CD4-positive, alpha-beta T cell treated with Interferon gamma for 1 hour (primary cell): ENCODE results near the gene SLC46A1.
A peak's percentile ranks its signal among the peaks of the same experiment; 100 is the strongest.
"Not testable (repeated sequence)": the region's sequence is repeated elsewhere in the genome, so short reads cannot be mapped to it uniquely, and the experiment has no call there.

Source experiments
- DNase-seq: peaks from one replicate; pipeline ENCODE4 v3.0.0-alpha.2; 2020

The SLC46A1 gene

GRCh38 chr17:28405632-28406472 is at the start of gene SLC46A1:
SLC46A1 (minus strand) TSS chr17:28406212; CDS start chr17:28406114, 98 bp downstream.
- DNase-seq: peak; percentile 29

GRCh38 chr17:28449859-28450258 is 43.8 kb upstream of the SLC46A1 start:
- DNase-seq: no peak

GRCh38 chr17:28447396-28447760 is 41.4 kb upstream of the SLC46A1 start:
- no peak for DNase-seq

GRCh38 chr17:28446716-28447395 is 40.8 kb upstream of the SLC46A1 start:
- DNase-seq: no peak

GRCh38 chr17:28443901-28444638 is 38.1 kb upstream of the SLC46A1 start:
- no peak for DNase-seq

- DNase-seq: not testable (repeated sequence)
Observed at GRCh38 chr17:28434326-28434725, 28.3 kb upstream of the SLC46A1 start.

GRCh38 chr17:28433721-28434120 is 27.7 kb upstream of the SLC46A1 start:
- no peak for DNase-seq

GRCh38 chr17:28427982-28428381 is 22.0 kb upstream of the SLC46A1 start:
- not testable (repeated sequence) for DNase-seq

GRCh38 chr17:28427371-28427770 is 21.4 kb upstream of the SLC46A1 start:
- DNase-seq: no peak

- no peak for DNase-seq
Observed at GRCh38 chr17:28426081-28426519, 20.1 kb upstream of the SLC46A1 start.

GRCh38 chr17:28425206-28425605 is 19.2 kb upstream of the SLC46A1 start:
- no peak for DNase-seq

- no peak for DNase-seq
Observed at GRCh38 chr17:28421787-28422305, 15.8 kb upstream of the SLC46A1 start.

- peak; percentile 42 for DNase-seq
Observed at GRCh38 chr17:28416703-28417311, 10.8 kb upstream of the SLC46A1 start.

- DNase-seq: no peak
Observed at GRCh38 chr17:28415886-28416285, 9.9 kb upstream of the SLC46A1 start.

GRCh38 chr17:28413804-28414203 is 7.8 kb upstream of the SLC46A1 start:
- DNase-seq: no peak

GRCh38 chr17:28412099-28412498 is 6.1 kb upstream of the SLC46A1 start:
- DNase-seq: no peak

GRCh38 chr17:28407974-28408306 is 1.9 kb upstream of the SLC46A1 start:
- DNase-seq: no peak

- DNase-seq: no peak
Observed at GRCh38 chr17:28407130-28407973, 1.3 kb upstream of the SLC46A1 start.

- DNase-seq: no peak
Observed at GRCh38 chr17:28406473-28406814, 432 bp upstream of the SLC46A1 start.

GRCh38 chr17:28404812-28405570 is 1.0 kb downstream of the SLC46A1 start:
- DNase-seq: no peak

GRCh38 chr17:28404461-28404811 is 1.6 kb downstream of the SLC46A1 start:
- DNase-seq: no peak
